Spleen (tissue), 7 donors: ENCODE results near the gene PRDM16.

Experiments
- CTCF ChIP-seq, 11 experiments: fragments of 200-600 bp in 7 of 11; fragments of 450-650 bp in 4 of 11; sonication (generic) in 4 of 11; IDR thresholded peaks in 8 of 11; conservative IDR thresholded peaks in 3 of 11; 1 replicate in 7 of 11; 2 replicates in 4 of 11; pipeline versions ENCODE4 v1.4.0 to v1.8.0; 2016 to 2021; ENCODE audit warnings: antibody characterized with exemption in 11 of 11, inconsistent platforms in 4 of 11, mild to moderate bottlenecking in 1 of 11
- POLR2A ChIP-seq, 3 donors: fragments of 450-650 bp; IDR thresholded peaks; one replicate each; pipeline ENCODE4 v1.5.1; 2017; ENCODE audit warnings: antibody characterized with exemption in 3 of 3, mild to moderate bottlenecking in 1 of 3
- POLR2AphosphoS5 ChIP-seq, 3 donors: sonication (generic); formaldehyde crosslinking; IDR thresholded peaks; one replicate each; pipeline ENCODE4 v1.5.1; 2017; ENCODE audit warnings: antibody characterized with exemption in 3 of 3
- donor health status: DM: no; HTN: no; CAD: no; lungs with moderate emphysema.
- donor health status: DM: no; HTN: no; CAD: no.
- donor health status: DM: no; HTN: no; CAD: no.

- no peak for TF ChIP-seq POLR2A (IDR thresholded peaks at IDR 0.05)
- no peak for TF ChIP-seq CTCF (IDR thresholded peaks at IDR 0.05 in 8 of 11, conservative IDR thresholded peaks at IDR 0.05 in 3 of 11)
- no peak for TF ChIP-seq POLR2AphosphoS5 (IDR thresholded peaks at IDR 0.05)
Measured at GRCh38 chr1:3236361-3236760, 167.4 kb downstream of the PRDM16 start.
